ENCODE data around the gene RABGEF1. TPM values are rescaled to one million over a fixed set of nuclear protein-coding genes. Genes with fewer than 3 reads are reported as not detected.

RABGEF1 gene
- total RNA-seq, 4 donors from 2014 or later = 13.1 to 38.3 (median 25.4) TPM

- no peak for DNase-seq
- no peak overlapping the region for H3K4me3 ChIP-seq
- no peaks in the 10 kb centered on the region for H3K36me3 ChIP-seq
- TF ChIP-seq CTCF (IDR thresholded peaks at IDR 0.05) (no peak), POLR2A (IDR thresholded peaks at IDR 0.05) (no peak)
- intact Hi-C loops (cut with DNase I; ENCODE audit: low total_unique reads) = no loop called here
- peaks cover 0 to 7% of the 10 kb centered on the region in 2 donors for H3K9me3 ChIP-seq
- no peaks in the 10 kb centered on the region for H3K27me3 ChIP-seq
- no peak overlapping the region for H3K27ac ChIP-seq
- no peaks in the 10 kb centered on the region for H3K4me1 ChIP-seq
Measured at GRCh38 chr7:66735850-66736249, 4.7 kb upstream of the RABGEF1 start.

GRCh38 chr7:66736892-66737291, 3.6 kb upstream of the RABGEF1 start:
- intact Hi-C loops (cut with DNase I; ENCODE audit: low total_unique reads) = no loop called here
- Histone ChIP-seq H3K9me3 (peaks cover 0 to 7% of the 10 kb centered on the region in 2 donors), H3K36me3 (no peaks in the 10 kb centered on the region), H3K27ac (no peak overlapping the region), H3K4me1 (no peaks in the 10 kb centered on the region), H3K27me3 (no peaks in the 10 kb centered on the region), H3K4me3 (no peak overlapping the region)
- DNase-seq = no peak
- TF ChIP-seq CTCF (IDR thresholded peaks at IDR 0.05) (no peak), POLR2A (IDR thresholded peaks at IDR 0.05) (no peak)

- no peaks in the 10 kb centered on the region for H3K4me1 ChIP-seq
- H3K36me3 ChIP-seq = no peaks in the 10 kb centered on the region
- DNase-seq = no peak
- TF ChIP-seq CTCF (IDR thresholded peaks at IDR 0.05) (no peak), POLR2A (IDR thresholded peaks at IDR 0.05) (no peak)
- H3K9me3 ChIP-seq = peaks cover 0 to 7% of the 10 kb centered on the region in 2 donors
- H3K4me3 ChIP-seq = no peak overlapping the region
- intact Hi-C loops (cut with DNase I; ENCODE audit: low total_unique reads) = no loop called here
- no peaks in the 10 kb centered on the region for H3K27me3 ChIP-seq
- H3K27ac ChIP-seq = no peak overlapping the region
Measured at GRCh38 chr7:66737667-66738066, 2.9 kb upstream of the RABGEF1 start.

- Histone ChIP-seq H3K9me3 (peaks cover 0 to 7% of the 10 kb centered on the region in 2 donors), H3K27ac (peak overlapping the region; percentile 92 to 93), H3K36me3 (no peaks in the 10 kb centered on the region), H3K27me3 (no peaks in the 10 kb centered on the region), H3K4me3 (peak overlapping the region; percentile 59 to 82), H3K4me1 (no peaks in the 10 kb centered on the region)
- no peak for TF ChIP-seq POLR2A (IDR thresholded peaks at IDR 0.05)
- no peak for TF ChIP-seq CTCF (IDR thresholded peaks at IDR 0.05)
- intact Hi-C loops (cut with DNase I; ENCODE audit: low total_unique reads) = no loop called here
- DNase-seq = no peak
Measured at GRCh38 chr7:66739477-66739876, 1.1 kb upstream of the RABGEF1 start.

- H3K27ac ChIP-seq = peak overlapping the region; percentile 92 to 93
- intact Hi-C loops (cut with DNase I; ENCODE audit: low total_unique reads) = loop anchor here (10.0 kb wide), 1 partner anchor 65 kb away; no protein-coding TSS in a partner anchor
- DNase-seq = peak in 1 of 2 donors; percentile 20
- TF ChIP-seq CTCF (IDR thresholded peaks at IDR 0.05) (no peak), POLR2A (IDR thresholded peaks at IDR 0.05) (no peak)
- H3K36me3 ChIP-seq = no peaks in the 10 kb centered on the region
- no peaks in the 10 kb centered on the region for H3K4me1 ChIP-seq
- H3K9me3 ChIP-seq = peaks cover 0 to 7% of the 10 kb centered on the region in 2 donors
- no peaks in the 10 kb centered on the region for H3K27me3 ChIP-seq
- H3K4me3 ChIP-seq = peak overlapping the region; percentile 59 to 82
Measured at GRCh38 chr7:66739953-66740301, 606 bp upstream of the RABGEF1 start.

Measured in uterus (tissue), 4 donors.